K562 (cell line): ENCODE results near the gene TRMT112. TPM values are rescaled to one million over a fixed set of nuclear protein-coding genes. Genes with fewer than 3 reads are reported as not detected.

ENCODE experiments used
- JUN ChIP-seq, 2 experiments: sonication (generic) in 1 of 2; formaldehyde crosslinking in 1 of 2; IDR thresholded peaks; 2 replicates each; pipeline versions ENCODE4 v1.6.1 to v1.8.0; 2012 to 2022; ENCODE audit warnings: borderline replicate concordance in 2 of 2, mild to moderate bottlenecking in 2 of 2, improper control_type of control experiment in 1 of 2, low read depth in 1 of 2, low read length in 1 of 2, missing genetic modification reagents in 1 of 2
- MYC ChIP-seq, 2 experiments: fragments of 250-450 bp in 1 of 2; sonication (Bioruptor Pico) in 1 of 2; IDR thresholded peaks; 2 replicates each; pipeline versions ENCODE4 v1.5.1 to v1.6.1; 2012 to 2021; ENCODE audit warnings: low read depth in 2 of 2, borderline replicate concordance in 1 of 2, improper control_type of control experiment in 1 of 2, low read length in 1 of 2, mild to moderate bottlenecking in 1 of 2, moderate library complexity in 1 of 2
- NCOA6 ChIP-seq: fragments of 450-650 bp; IDR thresholded peaks from 2 replicates; pipeline ENCODE4 v1.6.1; 2017; ENCODE audit warnings: mild to moderate bottlenecking
- NELFE ChIP-seq: IDR thresholded peaks from 2 replicates; pipeline ENCODE4 v1.6.1; 2011; ENCODE audit warnings: mild to moderate bottlenecking; ENCODE audit not compliant: insufficient read depth, insufficient read length
- polyA plus RNA-seq, 8 experiments: library from polyadenylated mRNA; depleted of rRNA in 4 of 8; stranded (reverse) in 5 of 8; unstranded in 3 of 8; fragments of >200 nt; fragmentation: Nextera tagmentation in 2 of 8; fragmentation: Illumina TruSeq in 1 of 8; extraction: Ambion mirVana in 2 of 8; extraction: Trizol in 1 of 8; gene quantifications; 2 replicates each; pipeline versions ENCODE4 v1.2.1 to v1.2.3, GENCODE V29; 2011 to 2014; ENCODE audit warnings: inconsistent platforms in 1 of 8, missing spikeins in 1 of 8
- total RNA-seq, 7 experiments: library from RNA; depleted of rRNA in 6 of 7; stranded (reverse); fragments of >200 nt in 6 of 7; fragmentation: Illumina TruSeq in 2 of 7; extraction: Trizol in 2 of 7; gene quantifications; 2 replicates each; pipeline versions ENCODE4 v1.2.1 to v1.2.3, GENCODE V29; 2011 to 2021; ENCODE audit warnings: low replicate concordance in 1 of 7
- TF ChIP-seq, protein P1 (sequence below): sonication (generic); formaldehyde crosslinking; IDR thresholded peaks from 2 replicates; pipeline ENCODE4 v1.8.0; 2023; ENCODE audit warnings: mild to moderate bottlenecking, missing genetic modification reagents
- TF ChIP-seq, protein P2 (sequence below), 3 experiments: fragments of 200-800 bp in 1 of 3; sonication (Bioruptor generic) in 1 of 3; sonication (generic) in 1 of 3; formaldehyde crosslinking in 1 of 3; IDR thresholded peaks; 2 replicates each; pipeline versions ENCODE4 v1.6.1 to v1.8.0; 2016 to 2022; ENCODE audit warnings: mild to moderate bottlenecking in 2 of 3, missing compliant biosample characterization in 2 of 3, missing genetic modification characterization in 2 of 3, missing genetic modification reagents in 1 of 3

The TRMT112 gene
- total and polyA plus RNA-seq, 9 of the 15 experiments (the other 6 are each of a cell fraction or from before 2014, with no cell fraction given) = 162 to 444 (median 300) TPM

DNA sequence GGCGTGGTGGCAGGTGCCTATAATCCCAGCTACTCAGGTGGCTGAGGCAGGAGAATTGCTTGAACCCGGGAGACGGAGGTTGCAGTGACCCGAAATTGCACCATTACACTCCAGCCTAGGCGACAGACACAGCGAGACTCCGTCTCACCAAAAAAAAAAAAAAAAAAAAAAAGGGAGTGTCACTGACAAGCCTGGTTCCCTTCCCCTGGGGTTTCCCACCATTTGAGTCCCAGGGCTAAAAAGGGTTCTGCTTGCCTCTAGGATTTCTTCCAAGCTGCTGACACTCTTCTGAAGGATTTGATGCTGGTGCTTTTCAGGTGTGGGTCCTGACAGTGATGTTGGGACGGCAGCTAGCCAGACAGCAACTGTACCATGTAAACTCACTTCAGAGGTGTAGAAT is 21.4 kb upstream of the TRMT112 start (continued):
- TF ChIP-seq MYC (IDR thresholded peaks at IDR 0.05; ENCODE audit: low read depth, low read length) (no peak), MYC (CRISPR knock-in tag; IDR thresholded peaks at IDR 0.05; ENCODE audit: borderline replicate concordance, low read depth) (no peak), NCOA6 (no peak), JUN (IDR thresholded peaks at IDR 0.05; ENCODE audit: borderline replicate concordance, low read depth, low read length) (no peak), JUN (CRISPR knock-in tag; IDR thresholded peaks at IDR 0.05; ENCODE audit: borderline replicate concordance) (no peak), NELFE (no peak)
- TF ChIP-seq, protein P1, sequence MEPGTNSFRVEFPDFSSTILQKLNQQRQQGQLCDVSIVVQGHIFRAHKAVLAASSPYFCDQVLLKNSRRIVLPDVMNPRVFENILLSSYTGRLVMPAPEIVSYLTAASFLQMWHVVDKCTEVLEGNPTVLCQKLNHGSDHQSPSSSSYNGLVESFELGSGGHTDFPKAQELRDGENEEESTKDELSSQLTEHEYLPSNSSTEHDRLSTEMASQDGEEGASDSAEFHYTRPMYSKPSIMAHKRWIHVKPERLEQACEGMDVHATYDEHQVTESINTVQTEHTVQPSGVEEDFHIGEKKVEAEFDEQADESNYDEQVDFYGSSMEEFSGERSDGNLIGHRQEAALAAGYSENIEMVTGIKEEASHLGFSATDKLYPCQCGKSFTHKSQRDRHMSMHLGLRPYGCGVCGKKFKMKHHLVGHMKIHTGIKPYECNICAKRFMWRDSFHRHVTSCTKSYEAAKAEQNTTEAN = no peak
- TF ChIP-seq, protein P2, sequence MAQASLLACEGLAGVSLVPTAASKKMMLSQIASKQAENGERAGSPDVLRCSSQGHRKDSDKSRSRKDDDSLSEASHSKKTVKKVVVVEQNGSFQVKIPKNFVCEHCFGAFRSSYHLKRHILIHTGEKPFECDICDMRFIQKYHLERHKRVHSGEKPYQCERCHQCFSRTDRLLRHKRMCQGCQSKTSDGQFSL (CRISPR knock-in tag; IDR thresholded peaks at IDR 0.05) = no peak
- TF ChIP-seq, protein P2 (tag; IDR thresholded peaks at IDR 0.05) = no peak
